Panc1 (cell line): ENCODE results near the gene AADAC. TPM values are rescaled to one million over a fixed set of nuclear protein-coding genes. Genes with fewer than 3 reads are reported as not detected.

ENCODE experiments used
- ATAC-seq: fragments of 200-7000 bp; cut with Tn5 transposase; 2 replicates; pipeline ENCODE4 v1.9.1; 2020; ENCODE audit warnings: mild to moderate bottlenecking, moderate library complexity
- BruUV-seq: library from RNA; stranded (reverse); fragments of 400-500 nt; replicated peaks from 2 replicates; lab custom pipeline; 2021; lab: Mats Ljungman, UMichigan
- CTCF ChIA-PET: fragments of 300-600 bp; sonication (Branson Sonifier 250); formaldehyde crosslinking; loops from one replicate; lab custom pipeline; 2022; ENCODE audit warnings: antibody characterized with exemption; lab: Charles Lee
- POLR2A ChIA-PET: fragments of 300-600 bp; sonication (Branson Sonifier 250); formaldehyde crosslinking; loops from one replicate; lab custom pipeline; 2022; ENCODE audit warnings: antibody characterized with exemption; lab: Charles Lee
- DNase-seq: peaks from one replicate; pipeline ENCODE4 v3.0.0-alpha.2; 2010; ENCODE audit warnings: low read depth, low spot score
- H3K27ac ChIP-seq: 2 replicates; pipeline ENCODE4 v1.5.1; 2011; ENCODE audit warnings: mild to moderate bottlenecking, low read length, inconsistent platforms
- H3K27me3 ChIP-seq: fragments of 200-500 bp; sonication (Bioruptor generic); 2 replicates; pipeline ENCODE4 v1.6.0; 2014; ENCODE audit warnings: low read length, inconsistent platforms; ENCODE audit not compliant: control insufficient read depth, insufficient read depth
- H3K36me3 ChIP-seq: fragments of 200-500 bp; sonication (Bioruptor generic); 2 replicates; pipeline ENCODE4 v1.5.1; 2014; ENCODE audit warnings: inconsistent platforms, mild to moderate bottlenecking, low read length, moderate library complexity; ENCODE audit not compliant: control insufficient read depth, insufficient read depth
- H3K4me1 ChIP-seq: 2 replicates; pipeline ENCODE4 v1.5.1; 2011; ENCODE audit warnings: inconsistent platforms, mild to moderate bottlenecking, low read length, moderate library complexity; ENCODE audit not compliant: control insufficient read depth, insufficient read depth
- H3K4me3 ChIP-seq, 2 experiments: 2 replicates each; pipeline ENCODE4 v1.5.1; 2011 to 2012; ENCODE audit warnings: low read depth in 2 of 2, low read length in 2 of 2, mild to moderate bottlenecking in 2 of 2, inconsistent platforms in 1 of 2, moderate library complexity in 1 of 2
- H3K9me3 ChIP-seq: fragments of 200-500 bp; sonication (Bioruptor generic); 2 replicates; pipeline ENCODE4 v1.5.1; 2014; ENCODE audit warnings: low read depth, mild to moderate bottlenecking, inconsistent platforms, low read length, moderate library complexity; ENCODE audit not compliant: control insufficient read depth, insufficient read depth
- CTCF ChIP-seq: fragments of 450-650 bp; IDR thresholded peaks from 2 replicates; pipeline ENCODE4 v1.5.1; 2017; ENCODE audit warnings: mild to moderate bottlenecking
- POLR2AphosphoS5 ChIP-seq: IDR thresholded peaks from 2 replicates; pipeline ENCODE4 v1.6.1; 2012; ENCODE audit warnings: mild to moderate bottlenecking, low read depth, low read length, moderate library complexity
- REST ChIP-seq, 2 experiments: IDR thresholded peaks; 2 replicates each; pipeline ENCODE4 v1.6.1; 2011 to 2012; ENCODE audit warnings: low read depth in 2 of 2, control low read depth in 1 of 2, low read length in 1 of 2, mild to moderate bottlenecking in 1 of 2, moderate library complexity in 1 of 2; ENCODE audit not compliant: insufficient read depth in 1 of 2
- SIN3A ChIP-seq: IDR thresholded peaks from 2 replicates; pipeline ENCODE4 v1.6.1; 2012; ENCODE audit warnings: low read depth, mild to moderate bottlenecking, low read length, moderate library complexity, borderline replicate concordance; ENCODE audit not compliant: insufficient read depth
- TCF7L2 ChIP-seq: IDR thresholded peaks from 2 replicates; pipeline ENCODE4 v1.6.1; 2011; ENCODE audit warnings: mild to moderate bottlenecking, low read depth, low read length, inconsistent platforms
- in situ Hi-C: cut with HindIII; loops from 2 replicates; pipeline ENCODE4 v1.10.0; 2016; ENCODE audit warnings: low sequenced_read_pairs, low pct_unique_long_range_greater_than_20kb
- intact Hi-C: fragments of 100-400 bp; cut with micrococcal nuclease; formaldehyde crosslinking; loops from one replicate; pipeline ENCODE4 v1.10.0; 2022; ENCODE audit not compliant: unreplicated experiment
- total RNA-seq: library from RNA; stranded (reverse); gene quantifications from one replicate; pipeline ENCODE4 v1.2.1, GENCODE V29; 2021; ENCODE audit not compliant: unreplicated experiment

AADAC gene
- total RNA-seq, 1 experiment from 2014 or later, result 0.26 TPM

- H3K27me3 ChIP-seq, result no peaks in the 10 kb centered on the region
- DNase-seq (no peak), ATAC-seq (no peak)
- no TSS peak for BruUV-seq
- H3K4me3 ChIP-seq, result no peak overlapping the region
- H3K36me3 ChIP-seq, result no peaks in the 10 kb centered on the region
- H3K9me3 ChIP-seq, result no peaks in the 10 kb centered on the region
- no peak for TF ChIP-seq SIN3A
- no peak for TF ChIP-seq REST (IDR thresholded peaks at IDR 0.05; ENCODE audit: insufficient read depth in 1 of 2, low read depth in 2 of 2, low read length in 1 of 2)
- TF ChIP-seq TCF7L2, result no peak
- POLR2A ChIA-PET, result no interaction called here
- in situ Hi-C loops (no loop called here), intact Hi-C loops (no loop called here)
- CTCF ChIA-PET, result no interaction called here
- no peak overlapping the region for H3K27ac ChIP-seq
- H3K4me1 ChIP-seq, result no peaks in the 10 kb centered on the region
Measured at GRCh38 chr3:151859905-151860304, 46.0 kb downstream of the AADAC start.

GRCh38 chr3:151863611-151864010, 49.7 kb downstream of the AADAC start:
- H3K9me3 ChIP-seq, result no peaks in the 10 kb centered on the region
- intact Hi-C loops (no loop called here), in situ Hi-C loops (no loop called here)
- no peaks in the 10 kb centered on the region for H3K4me1 ChIP-seq
- H3K4me3 ChIP-seq, result no peak overlapping the region
- POLR2A ChIA-PET, result no interaction called here
- no peak overlapping the region for H3K27ac ChIP-seq
- DNase-seq (no peak), ATAC-seq (no peak)
- no peaks in the 10 kb centered on the region for H3K36me3 ChIP-seq
- H3K27me3 ChIP-seq, result no peaks in the 10 kb centered on the region
- CTCF ChIA-PET, result no interaction called here
- no peak for TF ChIP-seq CTCF
- no peak for TF ChIP-seq POLR2AphosphoS5
- TF ChIP-seq TCF7L2, result no peak
- no peak for TF ChIP-seq REST (IDR thresholded peaks at IDR 0.05; ENCODE audit: insufficient read depth in 1 of 2, low read depth in 2 of 2, low read length in 1 of 2)
- no peak for TF ChIP-seq SIN3A
- no TSS peak for BruUV-seq
